Glutamatergic neuron (in vitro differentiated cells): ENCODE results near the gene ESYT1. TPM values are rescaled to one million over a fixed set of nuclear protein-coding genes. Genes with fewer than 3 reads are reported as not detected.

ENCODE experiments used
- DNase-seq: peaks from one replicate; pipeline ENCODE4 v3.0.0; 2022
- H3K27ac Mint-ChIP-seq: one replicate; pipeline ENCODE4 v1.8.0; 2020; ENCODE audit warnings: mild to moderate bottlenecking, mixed read lengths, inconsistent platforms; ENCODE audit not compliant: unreplicated experiment
- H3K27me3 Mint-ChIP-seq: one replicate; pipeline ENCODE4 v1.8.0; 2020; ENCODE audit warnings: mild to moderate bottlenecking, moderate library complexity, mixed read lengths, inconsistent platforms; ENCODE audit not compliant: unreplicated experiment
- H3K36me3 Mint-ChIP-seq: one replicate; pipeline ENCODE4 v1.8.0; 2020; ENCODE audit warnings: mild to moderate bottlenecking, mixed read lengths, inconsistent platforms; ENCODE audit not compliant: unreplicated experiment
- H3K4me1 Mint-ChIP-seq: one replicate; pipeline ENCODE4 v1.8.0; 2020; ENCODE audit warnings: mild to moderate bottlenecking, low read depth, mixed read lengths, inconsistent platforms; ENCODE audit not compliant: unreplicated experiment
- H3K4me3 Mint-ChIP-seq: one replicate; pipeline ENCODE4 v1.8.0; 2020; ENCODE audit warnings: mild to moderate bottlenecking, mixed read lengths, inconsistent platforms; ENCODE audit not compliant: unreplicated experiment
- H3K9me3 Mint-ChIP-seq: one replicate; pipeline ENCODE4 v1.8.0; 2020; ENCODE audit warnings: mild to moderate bottlenecking, moderate library complexity, mixed read lengths, inconsistent platforms; ENCODE audit not compliant: unreplicated experiment
- CTCF ChIP-seq: fragments of 200-600 bp; sonication (generic); IDR thresholded peaks from one replicate; pipeline ENCODE4 v1.5.0; 2021; ENCODE audit not compliant: partially characterized antibody, unreplicated experiment
- total RNA-seq: library from RNA; stranded (reverse); fragmentation: NEBNext Ultra II Directional; extraction: Animal tissue kit (Norgen Biotek cat#: 25700); gene quantifications from one replicate; pipeline ENCODE4 v1.2.1, GENCODE V29; 2021; ENCODE audit not compliant: unreplicated experiment

The ESYT1 gene
- total RNA-seq, 1 donor from 2014 or later: 144 TPM

- H3K36me3 Mint-ChIP-seq: peaks cover 4% of the 10 kb centered on the region
- peaks cover 8% of the 10 kb centered on the region for H3K4me1 Mint-ChIP-seq
- peaks cover 21% of the 10 kb centered on the region for H3K27me3 Mint-ChIP-seq
- DNase-seq: no peak
- peak overlapping the region; percentile 96 for H3K27ac Mint-ChIP-seq
- peak overlapping the region; percentile 97 for H3K4me3 Mint-ChIP-seq
- H3K9me3 Mint-ChIP-seq: peaks cover 23% of the 10 kb centered on the region
- TF ChIP-seq CTCF: no peak
These were observed 62.7 kb downstream of the ESYT1 start for GRCh38 chr12:56190695-56191155.

- H3K4me3 Mint-ChIP-seq: no peak overlapping the region
- TF ChIP-seq CTCF: no peak
These were observed 64.5 kb downstream of the ESYT1 start for GRCh38 chr12:56192582-56192981.

GRCh38 chr12:56193025-56193578, 65.0 kb downstream of the ESYT1 start:
- Mint-ChIP-seq H3K4me3 (peak overlapping the region; percentile 35), H3K27ac (peak overlapping the region; percentile 2)
- peak; percentile 68 for DNase-seq

More at GRCh38 chr12:56192582-56192981, 64.5 kb downstream of the ESYT1 start:
- Mint-ChIP-seq H3K4me1 (peaks cover 6% of the 10 kb centered on the region), H3K9me3 (peaks cover 22% of the 10 kb centered on the region), H3K27me3 (peaks cover 21% of the 10 kb centered on the region), H3K27ac (no peak overlapping the region), H3K36me3 (peaks cover 4% of the 10 kb centered on the region)
- no peak for DNase-seq

More at GRCh38 chr12:56193025-56193578, 65.0 kb downstream of the ESYT1 start:
- Mint-ChIP-seq H3K27me3 (peaks cover 21% of the 10 kb centered on the region), H3K36me3 (peaks cover 4% of the 10 kb centered on the region), H3K9me3 (peaks cover 23% of the 10 kb centered on the region), H3K4me1 (peaks cover 2% of the 10 kb centered on the region)
- TF ChIP-seq CTCF: peak; percentile 78

Other genes with a start within 250 kb of the ESYT1 start
- 55.3 TPM for gene PYM1, start 200.4 kb upstream of the ESYT1 start, total RNA-seq
- gene DGKA, start 197.1 kb upstream of the ESYT1 start, total RNA-seq: 57.5 TPM
- gene PMEL, start 162.2 kb upstream of the ESYT1 start, total RNA-seq: 851 TPM
- 20.5 TPM for gene CDK2, start 161.4 kb upstream of the ESYT1 start, total RNA-seq
- gene RAB5B, start 154.2 kb upstream of the ESYT1 start, total RNA-seq: 170 TPM
- gene SUOX, start 131.0 kb upstream of the ESYT1 start, total RNA-seq: 23.9 TPM
- 24.1 TPM for gene IKZF4, start 107.2 kb upstream of the ESYT1 start, total RNA-seq
- gene RPS26, start 86.3 kb upstream of the ESYT1 start, total RNA-seq: 29.8 TPM
- gene ERBB3, start 48.1 kb upstream of the ESYT1 start, total RNA-seq: 33.7 TPM
- 86.5 TPM for gene PA2G4, start 23.7 kb upstream of the ESYT1 start, total RNA-seq
- gene RPL41, start 11.6 kb upstream of the ESYT1 start, total RNA-seq: 1,433 TPM
- gene ZC3H10, start 10.0 kb upstream of the ESYT1 start, total RNA-seq: 11.1 TPM
- 232 TPM for gene MYL6B, start 24.3 kb downstream of the ESYT1 start, total RNA-seq
- 2,223 TPM for gene MYL6, start 30.1 kb downstream of the ESYT1 start, total RNA-seq
- gene SMARCC2, start 61.2 kb downstream of the ESYT1 start, total RNA-seq: 196 TPM
- 72.6 TPM for gene RNF41, start 93.7 kb downstream of the ESYT1 start, total RNA-seq
- 42.6 TPM for gene NABP2, start 96.1 kb downstream of the ESYT1 start, total RNA-seq
- 0.61 TPM for gene SLC39A5, start 101.8 kb downstream of the ESYT1 start, total RNA-seq
- 49.1 TPM for gene ANKRD52, start 130.1 kb downstream of the ESYT1 start, total RNA-seq
- gene COQ10A, start 138.7 kb downstream of the ESYT1 start, total RNA-seq: 18.9 TPM
- gene CS, start 172.1 kb downstream of the ESYT1 start, total RNA-seq: 257 TPM
- gene CNPY2, start 187.7 kb downstream of the ESYT1 start, total RNA-seq: 141 TPM
- 101 TPM for gene PAN2, start 205.7 kb downstream of the ESYT1 start, total RNA-seq
- gene IL23A, start 210.6 kb downstream of the ESYT1 start, total RNA-seq: 0.42 TPM
- 74.7 TPM for gene STAT2, start 231.8 kb downstream of the ESYT1 start, total RNA-seq
- not detected for gene APOF, start 234.6 kb downstream of the ESYT1 start, total RNA-seq